ENCODE results near the gene GNL2.
A peak's percentile ranks its signal among the peaks of the same experiment; 100 is the strongest.

The GNL2 gene

GRCh38 chr1:37595440-37596181 lies at the start of gene GNL2:
Gene GNL2, minus strand, starts transcription at chr1:37595937. Its CDS starts 115 bp downstream, at chr1:37595822.
- no peaks in the 10 kb centered on the region for H3K9me3 Mint-ChIP-seq
- H3K27ac Mint-ChIP-seq, result peak within 1 kb of the TSS; percentile 99
- DNase-seq (peak; percentile 96), ATAC-seq (replicated peaks) (peak; percentile 98 to 100)
- H3K27me3 Mint-ChIP-seq, result no peaks in the 10 kb centered on the region
- peak within 1 kb of the TSS; percentile 99 to 100 for H3K4me3 Mint-ChIP-seq
- peaks cover 9 to 17% of the 10 kb centered on the region in 2 donors for H3K36me3 Mint-ChIP-seq
- peaks cover 17% of the 10 kb centered on the region in 2 donors for H3K4me1 Mint-ChIP-seq

DNA sequence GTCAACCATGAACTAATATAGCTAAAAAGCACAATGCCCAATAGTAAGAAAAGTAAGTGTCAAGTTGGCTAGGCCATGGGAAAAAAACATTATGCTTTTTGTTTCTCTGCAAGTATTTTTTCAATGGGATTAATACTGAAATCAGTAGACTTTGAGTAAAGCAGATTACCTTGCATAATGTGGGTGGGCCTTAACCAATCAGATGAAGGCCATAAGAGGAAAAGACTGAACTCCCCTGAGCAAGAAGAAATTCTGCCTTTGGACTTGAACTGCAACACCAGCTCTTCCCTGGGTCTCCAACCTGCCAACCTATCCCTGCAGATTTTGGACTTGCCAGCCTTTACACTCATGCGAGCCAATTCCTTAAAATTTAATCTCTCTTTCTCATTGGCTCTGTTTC lies 45.3 kb upstream of the GNL2 start:
- no peak for ATAC-seq (replicated peaks)
- no peaks in the 10 kb centered on the region for H3K4me1 Mint-ChIP-seq
- H3K27me3 Mint-ChIP-seq, result peaks cover 22 to 28% of the 10 kb centered on the region in 2 donors
- DNase-seq, result no peak
- H3K4me3 Mint-ChIP-seq, result no peak overlapping the region
- no peak overlapping the region for H3K27ac Mint-ChIP-seq
- peaks cover 0 to 2% of the 10 kb centered on the region in 2 donors for H3K36me3 Mint-ChIP-seq
- no peaks in the 10 kb centered on the region for H3K9me3 Mint-ChIP-seq

- H3K9me3 Mint-ChIP-seq, result no peaks in the 10 kb centered on the region
- no peak for DNase-seq
- H3K4me1 Mint-ChIP-seq, result peaks cover 7 to 17% of the 10 kb centered on the region in 2 donors
- no peak overlapping the region for H3K4me3 Mint-ChIP-seq
- ATAC-seq (replicated peaks), result no peak
- peaks cover 45 to 54% of the 10 kb centered on the region in 2 donors for H3K27me3 Mint-ChIP-seq
- no peaks in the 10 kb centered on the region for H3K36me3 Mint-ChIP-seq
- no peak overlapping the region for H3K27ac Mint-ChIP-seq
These were observed 40.7 kb upstream of the GNL2 start for GRCh38 chr1:37636435-37636834.

- ATAC-seq (replicated peaks) (no peak), DNase-seq (no peak)
- peak overlapping the region in 1 of 2 donors; percentile 40 for H3K4me3 Mint-ChIP-seq
- no peaks in the 10 kb centered on the region for H3K36me3 Mint-ChIP-seq
- H3K4me1 Mint-ChIP-seq, result peaks cover 9 to 22% of the 10 kb centered on the region in 2 donors
- H3K27me3 Mint-ChIP-seq, result peaks cover 57 to 66% of the 10 kb centered on the region in 2 donors
- H3K27ac Mint-ChIP-seq, result no peak overlapping the region
- H3K9me3 Mint-ChIP-seq, result no peaks in the 10 kb centered on the region
These were observed 39.5 kb upstream of the GNL2 start for GRCh38 chr1:37634992-37635902.

DNA sequence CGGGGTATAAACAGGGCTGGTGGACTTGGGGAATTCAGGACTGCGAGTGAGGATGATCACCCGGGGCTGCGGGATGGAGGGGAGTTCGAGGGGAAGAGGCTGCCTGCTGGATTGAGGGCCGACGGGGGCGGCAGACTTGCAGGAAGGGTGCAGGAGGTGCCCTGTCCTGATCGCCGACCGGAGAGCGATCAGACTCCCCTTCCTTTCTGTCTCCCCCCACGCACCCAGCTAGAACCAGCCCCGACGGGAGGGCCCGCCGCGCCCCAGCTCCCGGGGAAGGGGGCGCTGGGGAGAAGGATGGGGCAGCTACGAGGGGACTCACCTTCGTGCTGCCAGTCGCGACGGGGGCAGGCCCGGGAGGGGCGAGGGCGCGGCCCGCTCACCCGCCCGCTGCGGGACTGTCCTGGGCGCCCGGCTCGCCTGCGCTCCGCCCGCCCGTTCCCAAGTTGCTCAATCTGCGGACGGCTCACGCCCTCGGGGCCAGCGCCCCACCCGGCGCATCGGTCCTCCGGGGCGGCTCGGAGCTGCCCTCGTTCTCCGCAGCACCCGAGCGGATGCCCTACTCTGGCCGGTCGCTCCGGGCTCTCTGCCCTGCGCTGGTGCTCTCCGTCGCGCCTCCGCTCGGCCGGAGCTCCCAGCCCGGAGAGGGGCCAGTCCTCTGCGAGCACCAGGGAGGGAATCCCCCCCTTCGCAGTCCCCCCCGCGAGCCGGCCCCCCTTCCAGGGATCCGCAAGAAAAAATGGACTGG lies 38.7 kb upstream of the GNL2 start, which contains the start of gene RSPO1:
RSPO1 (minus strand) TSS at position 649 of the 748 bp plus-strand sequence. CDS start 5,231 bp downstream, outside the sequence.
- peaks cover 64 to 74% of the 10 kb centered on the region in 2 donors for H3K27me3 Mint-ChIP-seq
- no peaks in the 10 kb centered on the region for H3K9me3 Mint-ChIP-seq
- peaks cover 9 to 25% of the 10 kb centered on the region in 2 donors for H3K4me1 Mint-ChIP-seq
- ATAC-seq (replicated peaks) (peak; percentile 24 to 45), DNase-seq (no peak)
- no peaks in the 10 kb centered on the region for H3K36me3 Mint-ChIP-seq
- H3K27ac Mint-ChIP-seq, result no peak within 1 kb of the TSS
- H3K4me3 Mint-ChIP-seq, result peak within 1 kb of the TSS in 1 of 2 donors; percentile 40

- Mint-ChIP-seq H3K4me1 (peaks cover 9 to 25% of the 10 kb centered on the region in 2 donors), H3K27ac (no peak overlapping the region), H3K9me3 (no peaks in the 10 kb centered on the region), H3K4me3 (peak overlapping the region in 1 of 2 donors; percentile 10), H3K36me3 (no peaks in the 10 kb centered on the region), H3K27me3 (peaks cover 69 to 80% of the 10 kb centered on the region in 2 donors)
- DNase-seq (no peak), ATAC-seq (replicated peaks) (no peak)
These were observed 38.2 kb upstream of the GNL2 start for GRCh38 chr1:37633938-37634243.

- ATAC-seq (replicated peaks) (no peak), DNase-seq (no peak)
- Mint-ChIP-seq H3K9me3 (no peaks in the 10 kb centered on the region), H3K27ac (peak overlapping the region; percentile 84), H3K4me1 (peaks cover 9 to 25% of the 10 kb centered on the region in 2 donors), H3K36me3 (no peaks in the 10 kb centered on the region), H3K4me3 (peak overlapping the region; percentile 2 to 13), H3K27me3 (peaks cover 74 to 86% of the 10 kb centered on the region in 2 donors)
These were observed 37.6 kb upstream of the GNL2 start for GRCh38 chr1:37633040-37633937.

DNA sequence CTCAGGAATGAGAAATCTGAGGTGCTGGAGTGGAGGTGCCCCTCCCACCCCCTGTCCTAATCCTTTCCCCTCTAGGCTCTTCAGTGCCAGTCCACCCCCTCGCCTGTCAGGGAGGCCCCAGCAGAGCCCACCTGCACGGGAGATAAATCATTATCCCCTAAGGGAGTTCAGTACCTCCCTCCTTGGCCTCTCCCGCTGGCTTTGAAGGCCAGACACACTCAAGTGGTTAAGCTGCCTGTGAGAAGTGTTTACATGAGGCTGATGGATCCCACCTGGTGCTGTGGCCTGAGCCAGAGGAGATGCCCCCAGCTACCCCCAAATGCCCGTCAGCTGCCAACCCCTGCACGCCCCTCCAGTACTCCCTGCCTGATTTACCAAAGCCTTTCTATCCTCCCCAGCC lies 35.3 kb upstream of the GNL2 start:
- H3K27ac Mint-ChIP-seq, result peak overlapping the region; percentile 38
- ATAC-seq (replicated peaks) (no peak), DNase-seq (no peak)
- no peaks in the 10 kb centered on the region for H3K9me3 Mint-ChIP-seq
- no peaks in the 10 kb centered on the region for H3K36me3 Mint-ChIP-seq
- H3K4me3 Mint-ChIP-seq, result no peak overlapping the region
- H3K27me3 Mint-ChIP-seq, result peaks cover 82 to 97% of the 10 kb centered on the region in 2 donors
- peaks cover 9 to 25% of the 10 kb centered on the region in 2 donors for H3K4me1 Mint-ChIP-seq

DNA sequence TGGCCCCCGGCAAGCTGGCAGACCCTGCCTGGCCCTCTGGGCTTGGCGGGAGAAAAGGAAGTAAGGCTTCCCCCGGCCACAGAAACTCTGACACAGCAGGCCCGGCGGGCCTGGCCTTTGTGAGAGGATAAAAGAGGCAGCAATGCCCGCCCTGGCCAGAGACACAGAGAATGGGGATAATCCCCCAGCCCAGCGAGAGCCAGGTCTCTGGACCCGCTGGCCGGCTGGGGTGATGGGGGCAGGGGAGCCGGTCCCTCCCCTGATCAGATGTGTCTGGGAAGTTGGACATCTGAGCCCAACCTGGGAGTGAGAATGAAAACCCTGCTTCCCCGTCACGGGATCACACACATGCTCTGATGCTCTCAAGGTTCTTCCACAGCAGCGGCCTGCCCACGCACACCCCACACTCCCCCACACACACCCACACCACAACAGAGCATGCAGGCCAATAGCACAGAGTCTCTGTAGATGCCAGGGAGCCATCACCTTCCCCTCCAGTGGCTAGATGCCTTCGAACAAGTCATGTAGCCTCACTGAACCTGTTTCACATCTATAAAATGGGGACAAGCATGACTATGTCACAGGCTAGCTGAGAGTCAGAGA lies 34.8 kb upstream of the GNL2 start:
- no peak overlapping the region for H3K4me3 Mint-ChIP-seq
- H3K27me3 Mint-ChIP-seq, result peaks cover 79 to 95% of the 10 kb centered on the region in 2 donors
- peak in 1 of 2 donors; percentile 29 for ATAC-seq (replicated peaks)
- H3K27ac Mint-ChIP-seq, result no peak overlapping the region
- H3K9me3 Mint-ChIP-seq, result no peaks in the 10 kb centered on the region
- peaks cover 9 to 25% of the 10 kb centered on the region in 2 donors for H3K4me1 Mint-ChIP-seq
- no peaks in the 10 kb centered on the region for H3K36me3 Mint-ChIP-seq
- DNase-seq, result no peak

DNA sequence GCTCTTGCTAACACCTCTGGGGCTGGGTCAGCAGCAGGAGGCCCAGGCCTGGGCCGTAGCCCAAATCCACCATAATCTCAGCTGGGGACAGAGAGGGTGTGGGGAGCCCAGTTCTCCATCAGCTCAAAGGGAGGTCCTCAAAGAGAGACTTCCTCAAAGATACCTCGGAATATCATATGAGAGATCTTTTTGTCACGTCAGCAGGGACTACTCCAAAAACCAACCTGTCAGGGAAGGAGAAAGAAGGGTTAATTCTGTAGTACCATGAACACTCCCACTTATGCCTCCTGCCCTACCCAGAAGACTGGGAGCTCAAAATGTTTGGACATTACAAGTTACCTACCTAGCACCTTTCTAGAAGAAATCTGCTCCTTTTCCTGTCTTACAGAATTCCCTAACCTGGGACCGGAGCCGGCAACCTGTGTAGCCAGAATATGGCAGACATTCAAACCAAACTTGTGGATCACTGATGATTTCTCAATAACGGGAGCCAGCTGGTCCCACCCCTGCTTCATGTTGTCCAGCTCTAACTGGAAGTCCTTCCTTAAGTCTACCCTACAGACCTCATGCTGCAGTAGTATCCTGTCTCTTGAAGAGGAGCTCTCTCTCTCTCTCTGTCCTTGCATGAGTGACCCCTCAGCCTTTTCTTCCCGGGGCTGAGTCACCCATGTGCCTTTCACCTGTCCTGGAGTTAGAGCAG lies 34.1 kb upstream of the GNL2 start:
- ATAC-seq (replicated peaks) (no peak), DNase-seq (no peak)
- H3K4me3 Mint-ChIP-seq, result no peak overlapping the region
- H3K4me1 Mint-ChIP-seq, result peaks cover 9 to 25% of the 10 kb centered on the region in 2 donors
- no peaks in the 10 kb centered on the region for H3K9me3 Mint-ChIP-seq
- H3K27me3 Mint-ChIP-seq, result peaks cover 78 to 95% of the 10 kb centered on the region in 2 donors
- H3K36me3 Mint-ChIP-seq, result no peaks in the 10 kb centered on the region
- H3K27ac Mint-ChIP-seq, result no peak overlapping the region

DNA sequence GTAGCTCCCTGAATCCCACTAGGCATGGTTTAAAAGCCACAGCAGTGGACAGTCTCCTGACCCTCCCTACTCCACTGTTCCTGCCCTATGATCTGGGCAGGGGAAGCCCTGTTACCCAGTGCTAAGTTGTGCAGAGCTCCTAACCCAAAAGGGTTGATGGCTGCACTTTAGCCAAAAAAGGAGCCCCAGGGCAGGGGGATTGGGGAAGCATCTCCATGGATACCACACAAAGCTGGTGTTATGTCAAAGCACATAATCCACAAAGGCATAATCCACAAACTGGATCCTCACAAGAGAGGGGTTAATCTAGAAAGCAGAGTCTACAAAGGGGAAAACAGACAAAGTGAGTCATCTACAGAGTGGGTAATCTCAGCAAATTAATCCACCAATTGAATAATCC lies 33.3 kb upstream of the GNL2 start:
- H3K27me3 Mint-ChIP-seq, result peaks cover 80 to 96% of the 10 kb centered on the region in 2 donors

DNA sequence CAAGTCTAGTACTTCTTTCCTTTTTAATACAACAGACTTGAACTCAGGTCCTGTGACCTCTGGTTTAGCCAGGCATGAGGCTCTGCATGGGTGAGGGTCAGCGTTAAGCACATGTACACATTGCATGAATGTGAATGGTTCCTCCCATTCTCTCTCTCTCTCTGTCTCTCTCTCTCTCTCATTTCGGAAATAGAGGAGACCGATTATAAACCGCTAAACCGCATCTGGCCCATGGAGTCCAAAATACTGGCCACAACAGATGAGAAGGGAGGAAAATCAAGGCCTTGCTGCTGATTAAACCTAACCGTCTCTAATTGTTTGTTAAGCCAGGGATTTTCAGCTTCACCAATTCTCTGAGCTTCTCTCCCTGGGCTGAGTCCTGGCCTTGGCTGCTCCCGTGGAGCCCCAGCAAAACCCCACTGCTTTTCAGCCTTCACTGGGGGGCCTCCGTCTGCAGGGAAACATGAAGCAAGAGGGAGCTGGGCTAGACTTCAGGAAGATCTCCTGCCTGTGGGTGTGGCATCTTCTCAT lies 32.4 kb upstream of the GNL2 start:
- Mint-ChIP-seq H3K27ac (no peak overlapping the region), H3K27me3 (peaks cover 72 to 86% of the 10 kb centered on the region in 2 donors), H3K9me3 (no peaks in the 10 kb centered on the region), H3K4me3 (no peak overlapping the region), H3K4me1 (peaks cover 5 to 18% of the 10 kb centered on the region in 2 donors), H3K36me3 (no peaks in the 10 kb centered on the region)
- DNase-seq, result no peak
- no peak for ATAC-seq (replicated peaks)

More for the DNA sequence above, 33.3 kb upstream of the GNL2 start:
- peaks cover 7 to 22% of the 10 kb centered on the region in 2 donors for H3K4me1 Mint-ChIP-seq
- no peak overlapping the region for H3K4me3 Mint-ChIP-seq
- no peak overlapping the region for H3K27ac Mint-ChIP-seq
- no peaks in the 10 kb centered on the region for H3K36me3 Mint-ChIP-seq
- H3K9me3 Mint-ChIP-seq, result no peaks in the 10 kb centered on the region
- no peak for DNase-seq
- no peak for ATAC-seq (replicated peaks)

All from stimulated activated naive B cell treated with anti-CD40 and anti-IgM and Interleukin-4, amounts not matched to agents 10 μg/mL and 1 μg/mL and 100 μg/mL, for 72 hours (primary cell).